Nephron (organoid): Measurements from ENCODE around the gene PODN.

Source experiments
- H3K27ac Mint-ChIP-seq, 3 experiments: 2 replicates each; pipeline ENCODE4 v1.8.0; 2020; ENCODE audit warnings: mixed read lengths in 3 of 3, mild to moderate bottlenecking in 2 of 3, moderate library complexity in 1 of 3
- H3K27me3 Mint-ChIP-seq: 2 replicates; pipeline ENCODE4 v1.8.0; 2021; ENCODE audit warnings: low read depth, mild to moderate bottlenecking, moderate library complexity, mixed read lengths
- H3K36me3 Mint-ChIP-seq: 2 replicates; pipeline ENCODE4 v1.8.0; 2020; ENCODE audit warnings: low read depth, mixed read lengths
- H3K4me1 Mint-ChIP-seq: 2 replicates; pipeline ENCODE4 v1.8.0; 2020; ENCODE audit warnings: mixed read lengths
- H3K4me3 Mint-ChIP-seq, 3 experiments: 2 replicates each; pipeline ENCODE4 v1.8.0; 2020; ENCODE audit warnings: mild to moderate bottlenecking in 3 of 3, mixed read lengths in 3 of 3, moderate library complexity in 2 of 3
- H3K9me3 Mint-ChIP-seq: 2 replicates; pipeline ENCODE4 v1.8.0; 2020; ENCODE audit warnings: mixed read lengths
- CTCF ChIP-seq, 3 experiments: fragments of 200-600 bp; sonication (generic); IDR thresholded peaks; one replicate each; pipeline ENCODE4 v1.5.0; 2021; ENCODE audit warnings: antibody characterized with exemption in 3 of 3; ENCODE audit not compliant: unreplicated experiment in 3 of 3

The PODN gene

GRCh38 chr1:53080769-53081168, 18.8 kb downstream of the PODN start:
- H3K27ac Mint-ChIP-seq: no peak overlapping the region

GRCh38 chr1:53081384-53082066, 19.5 kb downstream of the PODN start:
- Mint-ChIP-seq H3K27me3 (peaks cover 13% of the 10 kb centered on the region), H3K4me1 (peaks cover 15% of the 10 kb centered on the region), H3K4me3 (no peak overlapping the region)

More at GRCh38 chr1:53080769-53081168, 18.8 kb downstream of the PODN start:
- no peak for TF ChIP-seq CTCF (IDR thresholded peaks at IDR 0.05; ENCODE audit: unreplicated experiment in 3 of 3)
- no peaks in the 10 kb centered on the region for H3K36me3 Mint-ChIP-seq
- H3K27me3 Mint-ChIP-seq: peaks cover 16% of the 10 kb centered on the region
- H3K4me3 Mint-ChIP-seq: no peak overlapping the region
- H3K4me1 Mint-ChIP-seq: peaks cover 15% of the 10 kb centered on the region
- no peaks in the 10 kb centered on the region for H3K9me3 Mint-ChIP-seq

GRCh38 chr1:53082826-53083455, 20.9 kb downstream of the PODN start:
- TF ChIP-seq CTCF (IDR thresholded peaks at IDR 0.05; ENCODE audit: unreplicated experiment in 3 of 3): no peak
- Mint-ChIP-seq H3K36me3 (no peaks in the 10 kb centered on the region), H3K27me3 (peaks cover 13% of the 10 kb centered on the region), H3K4me3 (no peak overlapping the region), H3K4me1 (peaks cover 15% of the 10 kb centered on the region), H3K27ac (peak overlapping the region in 2 of 3 experiments; percentile 12 to 46), H3K9me3 (no peaks in the 10 kb centered on the region)

More at GRCh38 chr1:53081384-53082066, 19.5 kb downstream of the PODN start:
- H3K27ac Mint-ChIP-seq: no peak overlapping the region
- no peaks in the 10 kb centered on the region for H3K36me3 Mint-ChIP-seq
- no peaks in the 10 kb centered on the region for H3K9me3 Mint-ChIP-seq
- no peak for TF ChIP-seq CTCF (IDR thresholded peaks at IDR 0.05; ENCODE audit: unreplicated experiment in 3 of 3)

GRCh38 chr1:53083636-53084588, 21.9 kb downstream of the PODN start:
- Mint-ChIP-seq H3K36me3 (no peaks in the 10 kb centered on the region), H3K4me1 (peaks cover 15% of the 10 kb centered on the region), H3K9me3 (no peaks in the 10 kb centered on the region), H3K27me3 (peaks cover 13% of the 10 kb centered on the region), H3K27ac (peak overlapping the region in 1 of 3 experiments; percentile 16), H3K4me3 (peak overlapping the region in 1 of 3 experiments; percentile 14)
- TF ChIP-seq CTCF (IDR thresholded peaks at IDR 0.05; ENCODE audit: unreplicated experiment in 3 of 3): no peak

- Mint-ChIP-seq H3K9me3 (no peaks in the 10 kb centered on the region), H3K4me3 (no peak overlapping the region), H3K27ac (no peak overlapping the region)
Measured at GRCh38 chr1:53084589-53084971, 22.6 kb downstream of the PODN start.

More at GRCh38 chr1:53084589-53084971, 22.6 kb downstream of the PODN start:
- H3K36me3 Mint-ChIP-seq: no peaks in the 10 kb centered on the region
- TF ChIP-seq CTCF (IDR thresholded peaks at IDR 0.05; ENCODE audit: unreplicated experiment in 3 of 3): no peak
- H3K27me3 Mint-ChIP-seq: peaks cover 13% of the 10 kb centered on the region
- peaks cover 15% of the 10 kb centered on the region for H3K4me1 Mint-ChIP-seq
